T-helper 1 cell treated with Interleukin-12 subunit alpha and Interleukin-12 subunit beta and Interleukin-4 antibody, amounts not matched to agents 30 ng/mL and 1 ng/mL, for 36 hours (primary cell): ENCODE data around the gene PKM. TPM values are rescaled to one million over a fixed set of nuclear protein-coding genes. Genes with fewer than 3 reads are reported as not detected.
"Not testable (repeated sequence)": the region's sequence is repeated elsewhere in the genome, so short reads cannot be mapped to it uniquely, and the experiment has no call there.

Source experiments
- intact Hi-C: fragments of 100-400 bp; cut with micrococcal nuclease; formaldehyde crosslinking; loops from one replicate; pipeline ENCODE4 v1.15.1; 2024
- total RNA-seq: library from RNA; stranded (reverse); gene quantifications from 2 replicates; pipeline ENCODE4 v1.2.3, GENCODE V29; 2022

The PKM gene
- total RNA-seq, 1 donor from 2014 or later, result 1,563 TPM

DNA sequence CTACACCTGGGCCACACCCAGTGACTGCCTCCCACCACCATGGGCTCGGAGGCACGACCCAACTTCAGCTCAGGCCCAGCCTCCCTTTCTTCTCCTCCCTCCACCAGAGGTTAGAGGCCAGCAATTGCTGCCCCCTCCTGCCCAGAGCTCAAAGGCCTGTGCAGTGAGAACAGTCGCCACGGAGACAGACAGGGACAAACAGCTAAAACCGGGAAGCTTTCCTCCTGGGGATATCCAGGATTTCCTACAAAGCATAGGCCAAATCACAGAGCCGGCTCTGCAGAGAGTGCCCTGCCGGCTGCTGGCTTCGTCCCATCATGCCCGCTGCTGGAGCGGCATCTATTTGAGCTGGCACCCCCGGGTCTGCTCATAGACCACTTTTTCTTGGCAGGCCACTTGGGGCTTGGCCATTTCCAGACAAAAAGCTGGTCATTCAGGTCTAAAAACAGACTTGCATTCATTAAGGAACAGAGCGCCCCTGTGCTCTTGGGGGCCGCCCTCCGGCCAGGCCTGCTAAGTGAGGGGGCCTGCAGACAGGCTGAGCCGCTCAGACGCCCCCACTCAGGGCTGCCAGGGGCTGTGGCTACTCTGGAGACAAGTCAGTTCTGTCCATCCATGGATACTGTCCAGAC lies 50.9 kb downstream of the PKM start:
- intact Hi-C loops, result no loop called here

- intact Hi-C loops, result no loop called here
Measured at GRCh38 chr15:72178976-72179585, 51.9 kb downstream of the PKM start.

- intact Hi-C loops, result no loop called here
Measured at GRCh38 chr15:72176743-72177142, 54.2 kb downstream of the PKM start.

- intact Hi-C loops, result no loop called here
Measured at GRCh38 chr15:72176159-72176558, 54.8 kb downstream of the PKM start.

- intact Hi-C loops, result no loop called here
Measured at GRCh38 chr15:72175186-72176044, 55.6 kb downstream of the PKM start.

DNA sequence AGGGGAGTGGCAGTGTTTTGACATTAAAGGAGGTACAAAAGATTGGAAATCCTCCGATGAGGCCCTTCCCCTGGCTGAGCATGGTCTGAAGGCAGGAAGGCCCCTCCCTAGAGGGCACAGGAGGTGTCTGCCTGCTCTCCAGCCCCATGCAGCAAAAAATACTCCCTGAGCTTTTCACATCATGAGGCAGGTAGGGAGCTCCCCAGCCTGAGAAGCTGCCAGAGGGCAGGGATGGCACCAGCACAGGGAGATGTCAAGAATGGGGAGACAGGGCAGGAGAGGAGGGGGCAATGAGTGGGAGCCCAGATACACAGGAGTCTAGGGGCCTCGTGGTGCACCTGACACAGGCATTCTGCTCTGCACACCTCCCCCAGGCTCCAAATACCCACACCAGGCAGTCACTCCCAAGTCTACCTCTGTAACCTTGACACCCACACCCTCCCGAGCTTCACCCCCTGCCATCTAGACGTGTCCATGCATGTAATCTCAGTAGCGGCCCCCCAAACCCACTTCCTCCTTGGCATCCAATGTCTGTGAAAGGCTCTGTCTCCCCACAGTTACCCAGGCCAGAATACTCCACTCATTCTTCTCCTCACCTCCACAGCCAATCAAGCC lies 56.3 kb downstream of the PKM start:
- intact Hi-C loops, result no loop called here

DNA sequence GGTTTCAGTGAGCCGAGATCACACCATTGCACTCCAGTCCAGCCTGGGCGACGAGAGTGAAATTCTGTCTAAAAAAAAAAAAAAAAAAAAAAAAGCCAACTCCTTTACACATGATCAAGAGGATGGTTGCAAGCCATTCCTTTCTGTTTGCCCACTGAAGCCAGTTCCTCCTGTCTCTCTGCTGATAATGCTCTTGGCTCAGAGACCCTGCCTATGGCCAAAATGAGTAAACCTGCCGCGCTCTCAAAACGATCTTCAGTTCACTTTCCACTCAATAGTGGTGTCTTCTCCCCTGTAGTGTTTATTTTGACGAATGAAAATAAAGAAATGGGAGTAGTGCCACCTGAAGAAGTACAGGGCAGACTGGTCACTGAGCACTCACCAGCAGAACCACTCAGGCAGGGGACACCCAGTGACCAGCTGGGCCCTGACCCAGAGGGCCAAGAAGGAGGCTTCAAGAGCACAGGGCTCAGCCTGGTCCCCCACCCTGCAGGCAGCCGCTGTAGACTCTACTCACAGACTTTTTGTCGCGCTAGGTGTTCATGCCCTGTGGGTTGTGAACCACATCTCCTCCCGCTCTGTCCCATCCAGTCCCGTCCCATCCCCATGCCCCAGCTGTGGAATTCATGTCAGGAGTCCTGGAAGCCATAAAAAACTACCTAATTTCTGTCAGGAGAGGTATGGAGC lies 57.0 kb downstream of the PKM start:
- intact Hi-C loops, result no loop called here

DNA sequence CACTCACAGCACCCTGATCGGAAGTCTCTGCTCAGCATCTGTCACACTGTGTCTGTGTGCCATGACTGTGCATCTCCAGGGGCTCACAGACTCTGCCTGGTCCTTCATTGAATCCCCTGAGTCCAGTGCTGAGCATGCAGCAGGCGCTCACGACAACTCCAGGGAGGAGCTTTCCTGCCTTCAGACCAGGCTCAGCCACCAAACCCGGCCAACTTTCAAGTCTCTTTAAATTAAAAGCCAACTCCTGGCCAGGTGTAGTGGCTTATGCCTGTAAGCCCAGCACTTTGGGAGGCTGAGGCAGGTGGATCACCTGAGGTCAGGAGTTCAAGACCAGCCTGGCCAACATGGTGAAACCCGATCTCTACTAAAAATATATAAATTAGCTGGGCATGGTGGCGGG lies 57.6 kb downstream of the PKM start:
- intact Hi-C loops, result no loop called here

DNA sequence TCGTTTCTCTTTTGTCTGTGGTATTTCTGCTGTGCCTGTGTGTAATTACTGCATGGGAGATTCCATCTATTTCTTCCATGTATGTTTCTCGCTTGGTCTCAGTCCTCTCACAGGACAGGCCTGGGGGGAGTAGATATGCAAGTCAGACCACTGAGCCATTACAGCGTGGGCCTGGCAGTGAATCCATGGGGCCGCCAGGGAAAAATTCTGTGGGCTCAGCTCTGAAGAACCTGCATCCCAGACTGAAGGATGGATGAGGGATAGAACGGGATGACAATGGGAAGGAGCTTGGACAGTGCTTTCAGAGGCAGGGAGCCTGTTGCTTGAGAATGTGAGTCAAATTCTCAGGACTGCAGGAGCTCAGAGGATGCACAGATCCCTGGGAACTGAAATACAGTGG lies 58.2 kb downstream of the PKM start:
- intact Hi-C loops, result no loop called here

- intact Hi-C loops, result not testable (repeated sequence)
Measured at GRCh38 chr15:72171978-72172377, 59.0 kb downstream of the PKM start.

DNA sequence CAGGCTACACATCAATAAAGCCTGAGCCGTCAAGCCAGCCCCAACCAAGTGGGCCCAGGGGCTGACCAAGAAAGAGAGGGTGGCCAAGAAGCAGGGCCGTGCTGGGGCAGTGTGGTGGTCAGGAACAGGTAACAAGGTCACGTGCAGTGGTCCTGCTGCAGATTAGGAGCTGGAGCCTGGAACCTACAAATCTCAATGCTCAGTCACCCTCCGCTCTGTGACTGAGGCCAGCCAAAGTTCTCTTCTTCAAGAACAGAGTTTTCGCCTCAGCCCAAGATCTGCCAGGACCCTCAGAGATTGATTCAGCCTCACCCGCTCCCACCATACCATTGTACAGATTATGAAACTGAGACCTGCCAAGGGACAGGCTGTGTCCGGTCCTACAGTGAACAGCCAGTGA lies 60.3 kb downstream of the PKM start:
- intact Hi-C loops, result no loop called here

- intact Hi-C loops, result no loop called here
Measured at GRCh38 chr15:72169921-72170611, 60.9 kb downstream of the PKM start.

DNA sequence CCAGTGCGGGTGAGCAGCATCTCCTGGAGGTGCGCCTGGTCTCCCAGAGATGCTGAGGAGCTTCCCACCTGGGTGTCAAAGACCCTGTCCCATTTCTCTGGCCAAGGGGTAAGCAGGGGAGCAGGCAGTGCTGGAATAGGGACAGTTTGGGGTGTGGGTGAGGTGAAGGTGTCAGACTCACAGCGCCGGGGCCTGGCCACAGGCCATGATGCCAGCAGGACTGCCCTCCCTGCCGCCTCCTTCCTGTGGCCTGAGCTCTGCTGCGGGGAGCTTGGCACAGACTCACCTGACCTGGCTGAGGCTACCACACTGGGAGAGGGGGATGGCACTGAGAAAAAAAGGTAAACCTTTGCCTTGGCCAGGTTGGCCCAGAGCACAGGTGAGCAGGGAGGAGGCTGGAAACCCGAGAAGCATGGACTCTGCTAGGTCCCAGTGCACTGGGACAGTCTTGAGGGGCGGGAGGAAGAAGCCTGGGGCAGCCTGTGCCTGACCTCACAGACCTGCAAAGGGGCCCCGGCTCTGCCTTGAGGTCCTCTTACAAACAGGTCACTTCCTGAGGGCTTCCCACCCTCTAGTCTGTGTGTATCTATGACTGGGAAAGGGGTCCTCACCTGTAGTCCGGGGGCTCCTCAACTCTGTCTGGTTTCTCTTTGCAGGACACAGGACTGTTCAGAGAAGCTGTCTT lies 61.6 kb downstream of the PKM start:
- intact Hi-C loops, result no loop called here

GRCh38 chr15:72168808-72169190 lies 62.2 kb downstream of the PKM start:
- intact Hi-C loops, result no loop called here

DNA sequence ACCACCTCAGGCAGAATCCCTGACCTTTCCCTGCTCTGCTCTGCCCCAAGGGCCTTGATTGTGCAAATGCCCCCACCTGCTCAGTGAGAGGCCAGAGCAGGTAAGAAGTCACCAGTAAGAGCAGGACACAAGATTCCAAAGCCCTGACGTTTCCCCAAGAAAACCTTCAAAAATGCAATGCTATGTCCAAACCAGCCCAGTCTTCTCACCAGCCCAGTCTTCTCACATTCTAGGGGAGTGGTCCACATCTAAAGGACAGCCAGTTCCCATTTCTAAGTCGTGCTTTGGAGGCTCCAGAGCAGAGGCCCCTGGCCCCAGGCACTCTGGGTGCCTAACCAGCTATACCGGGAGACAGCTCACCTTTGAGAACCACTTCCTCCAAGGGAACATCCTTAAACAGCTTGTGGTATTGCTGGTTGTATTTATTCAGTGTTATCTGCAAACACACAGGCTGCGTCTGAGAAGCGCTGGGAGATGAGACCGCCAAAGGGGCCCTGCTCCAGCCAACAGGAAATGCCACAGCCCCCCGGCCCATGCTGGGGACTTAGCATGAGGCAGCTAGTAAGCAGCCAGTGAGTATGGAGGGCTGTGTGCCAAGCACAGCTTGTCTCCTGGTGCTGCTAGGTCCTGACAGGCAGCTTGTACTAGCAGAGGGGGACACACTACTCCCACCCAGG lies 62.7 kb downstream of the PKM start:
- intact Hi-C loops, result no loop called here

DNA sequence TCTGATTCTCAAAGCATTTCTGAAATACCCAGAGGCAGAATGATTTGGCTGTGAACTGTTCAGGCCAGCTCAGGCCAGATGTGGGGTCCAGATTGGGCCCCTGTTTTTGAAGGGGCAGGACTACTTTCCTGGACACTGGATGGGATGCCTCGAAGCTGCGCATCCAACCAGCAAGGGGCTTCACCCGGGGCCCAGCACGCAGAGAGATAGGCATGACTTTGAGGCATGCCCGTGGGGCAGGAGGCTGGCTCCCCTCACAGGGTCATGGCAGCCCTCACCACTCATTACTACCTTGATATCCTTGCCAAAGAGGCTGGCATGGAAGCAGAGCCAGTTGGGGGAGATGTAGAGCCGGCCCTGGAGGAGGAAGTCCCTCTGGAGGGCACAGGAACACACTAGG lies 63.5 kb downstream of the PKM start:
- intact Hi-C loops, result no loop called here

DNA sequence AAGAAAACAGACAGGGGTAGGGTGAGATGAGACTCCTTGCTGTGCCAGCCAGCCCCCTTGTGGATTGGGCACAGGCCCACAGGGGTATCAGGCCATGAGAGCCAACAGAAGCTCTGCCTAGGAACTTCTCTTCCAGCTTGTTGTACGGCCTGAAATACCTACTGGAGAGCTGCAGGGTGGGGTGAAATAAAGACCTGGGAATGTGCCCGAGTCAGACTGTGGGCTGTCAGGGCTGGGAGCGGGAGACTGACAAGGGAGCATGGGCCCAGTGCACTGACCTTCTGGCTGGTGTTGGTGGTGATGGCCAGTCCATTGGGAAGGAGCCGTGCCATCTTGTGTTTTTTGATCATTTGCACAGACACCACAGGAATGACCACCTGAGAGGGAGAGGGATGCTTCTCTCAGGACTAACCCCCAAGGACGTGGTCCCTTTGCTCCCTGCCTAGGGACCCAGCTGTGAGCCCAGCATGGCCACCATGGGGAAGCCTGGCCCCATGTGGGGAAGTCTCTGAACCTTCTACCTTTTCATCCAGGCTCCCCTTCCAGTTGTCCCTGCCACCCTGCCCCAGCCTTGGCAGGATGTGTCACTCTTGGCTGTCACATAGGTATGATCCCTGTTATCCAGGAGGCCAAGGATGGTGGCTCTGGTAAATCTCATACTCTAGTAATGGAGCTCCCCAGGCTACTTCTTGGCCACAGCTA lies 64.1 kb downstream of the PKM start:
- intact Hi-C loops, result no loop called here

- intact Hi-C loops, result no loop called here
Measured at GRCh38 chr15:72163719-72164118, 67.3 kb downstream of the PKM start.

- intact Hi-C loops, result no loop called here
Measured at GRCh38 chr15:72162569-72162968, 68.4 kb downstream of the PKM start.
